ENCODE results near the gene LGI4. TPM values are rescaled to one million over a fixed set of nuclear protein-coding genes. Genes with fewer than 3 reads are reported as not detected.

LGI4 gene
- total RNA-seq, 1 experiment from 2014 or later: not detected

DNA sequence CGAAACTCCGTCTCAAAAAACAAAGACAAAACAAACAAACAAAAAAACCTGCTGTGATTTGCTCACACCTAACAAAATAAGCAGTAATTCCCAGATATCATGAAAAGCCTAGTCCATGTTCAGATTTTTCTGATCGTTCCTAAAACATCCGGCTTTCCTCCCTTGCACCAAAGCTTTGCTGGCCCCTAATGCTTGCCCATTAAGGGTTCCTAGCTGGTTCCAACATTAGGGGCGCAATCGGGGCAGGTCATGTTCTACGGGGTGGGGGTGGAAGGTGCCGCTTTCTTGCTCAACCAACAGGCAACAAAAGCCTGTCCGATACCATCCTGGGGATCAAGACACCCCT, 44.7 kb downstream of the LGI4 start:
- ChIA-PET CTCF (interaction anchor here (1.0 kb wide), 1 partner anchor 23 kb away, joined by 4 read pairs; no protein-coding TSS in a partner anchor), POLR2A (ENCODE audit: low non-redundant PET) (no interaction called here)
- H3K4me3 ChIP-seq (ENCODE audit: low read depth, low read length, poor library complexity, severe bottlenecking): peak overlapping the region; percentile 15
- H3K9me3 ChIP-seq (ENCODE audit: low read depth, low read length, poor library complexity, severe bottlenecking): no peaks in the 10 kb centered on the region
- no TSS peak for BruUV-seq (replicated peaks)
- no peaks in the 10 kb centered on the region for H3K36me3 ChIP-seq (ENCODE audit: insufficient read depth, low read length, poor library complexity, severe bottlenecking)
- peaks cover 5% of the 10 kb centered on the region for H3K4me1 ChIP-seq (ENCODE audit: insufficient read depth, low read length, poor library complexity, severe bottlenecking)
- no peak overlapping the region for H3K27ac ChIP-seq (ENCODE audit: low read depth, low read length, poor library complexity, severe bottlenecking)
- DNase-seq (ENCODE audit: low spot score): no peak
- intact Hi-C loops (cut with micrococcal nuclease; ENCODE audit: unreplicated experiment): no loop called here
- H3K27me3 ChIP-seq (replicated peaks; ENCODE audit: insufficient read depth, low read depth, low read length, poor library complexity): no peaks in the 10 kb centered on the region
- TF ChIP-seq EZH2 (IDR thresholded peaks at IDR 0.05; ENCODE audit: borderline replicate concordance, low read depth, low read length, poor library complexity, severe bottlenecking): no peak
- TF ChIP-seq, protein P1, sequence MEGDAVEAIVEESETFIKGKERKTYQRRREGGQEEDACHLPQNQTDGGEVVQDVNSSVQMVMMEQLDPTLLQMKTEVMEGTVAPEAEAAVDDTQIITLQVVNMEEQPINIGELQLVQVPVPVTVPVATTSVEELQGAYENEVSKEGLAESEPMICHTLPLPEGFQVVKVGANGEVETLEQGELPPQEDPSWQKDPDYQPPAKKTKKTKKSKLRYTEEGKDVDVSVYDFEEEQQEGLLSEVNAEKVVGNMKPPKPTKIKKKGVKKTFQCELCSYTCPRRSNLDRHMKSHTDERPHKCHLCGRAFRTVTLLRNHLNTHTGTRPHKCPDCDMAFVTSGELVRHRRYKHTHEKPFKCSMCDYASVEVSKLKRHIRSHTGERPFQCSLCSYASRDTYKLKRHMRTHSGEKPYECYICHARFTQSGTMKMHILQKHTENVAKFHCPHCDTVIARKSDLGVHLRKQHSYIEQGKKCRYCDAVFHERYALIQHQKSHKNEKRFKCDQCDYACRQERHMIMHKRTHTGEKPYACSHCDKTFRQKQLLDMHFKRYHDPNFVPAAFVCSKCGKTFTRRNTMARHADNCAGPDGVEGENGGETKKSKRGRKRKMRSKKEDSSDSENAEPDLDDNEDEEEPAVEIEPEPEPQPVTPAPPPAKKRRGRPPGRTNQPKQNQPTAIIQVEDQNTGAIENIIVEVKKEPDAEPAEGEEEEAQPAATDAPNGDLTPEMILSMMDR (conservative IDR thresholded peaks at IDR 0.05; ENCODE audit: low read depth, low read length): no peak

DNA sequence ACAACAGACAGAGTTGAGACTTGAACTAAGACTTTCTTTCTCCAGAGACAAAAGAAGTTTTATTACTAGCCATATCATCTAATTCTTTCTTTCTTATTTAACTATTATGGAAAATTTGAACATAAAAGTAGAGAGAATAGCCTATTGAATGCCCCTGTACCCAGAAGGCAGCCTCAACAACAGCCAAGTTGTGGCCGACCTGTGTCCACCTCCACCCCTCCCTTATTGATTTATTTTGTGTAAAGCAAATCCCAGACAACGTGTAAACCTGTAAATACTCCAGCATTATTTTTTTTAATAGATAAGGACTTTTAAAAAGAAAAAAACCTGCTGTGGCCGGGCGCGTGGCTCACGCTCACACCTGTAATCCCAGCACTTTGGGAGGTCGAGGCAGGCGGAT, 45.3 kb downstream of the LGI4 start:
- no peaks in the 10 kb centered on the region for H3K27me3 ChIP-seq (replicated peaks; ENCODE audit: insufficient read depth, low read depth, low read length, poor library complexity)
- ChIA-PET CTCF (interaction anchor here (1.0 kb wide), 1 partner anchor 23 kb away, joined by 4 read pairs; no protein-coding TSS in a partner anchor), POLR2A (ENCODE audit: low non-redundant PET) (no interaction called here)
- no peak overlapping the region for H3K4me3 ChIP-seq (ENCODE audit: low read depth, low read length, poor library complexity, severe bottlenecking)
- peaks cover 5% of the 10 kb centered on the region for H3K4me1 ChIP-seq (ENCODE audit: insufficient read depth, low read length, poor library complexity, severe bottlenecking)
- no TSS peak for BruUV-seq (replicated peaks)
- H3K9me3 ChIP-seq (ENCODE audit: low read depth, low read length, poor library complexity, severe bottlenecking): no peaks in the 10 kb centered on the region
- H3K36me3 ChIP-seq (ENCODE audit: insufficient read depth, low read length, poor library complexity, severe bottlenecking): no peaks in the 10 kb centered on the region
- DNase-seq (ENCODE audit: low spot score): no peak
- no peak for TF ChIP-seq EZH2 (IDR thresholded peaks at IDR 0.05; ENCODE audit: borderline replicate concordance, low read depth, low read length, poor library complexity, severe bottlenecking)
- TF ChIP-seq, protein P1 (conservative IDR thresholded peaks at IDR 0.05; ENCODE audit: low read depth, low read length): no peak
- intact Hi-C loops (cut with micrococcal nuclease; ENCODE audit: unreplicated experiment): no loop called here
- H3K27ac ChIP-seq (ENCODE audit: low read depth, low read length, poor library complexity, severe bottlenecking): no peak overlapping the region

DNA sequence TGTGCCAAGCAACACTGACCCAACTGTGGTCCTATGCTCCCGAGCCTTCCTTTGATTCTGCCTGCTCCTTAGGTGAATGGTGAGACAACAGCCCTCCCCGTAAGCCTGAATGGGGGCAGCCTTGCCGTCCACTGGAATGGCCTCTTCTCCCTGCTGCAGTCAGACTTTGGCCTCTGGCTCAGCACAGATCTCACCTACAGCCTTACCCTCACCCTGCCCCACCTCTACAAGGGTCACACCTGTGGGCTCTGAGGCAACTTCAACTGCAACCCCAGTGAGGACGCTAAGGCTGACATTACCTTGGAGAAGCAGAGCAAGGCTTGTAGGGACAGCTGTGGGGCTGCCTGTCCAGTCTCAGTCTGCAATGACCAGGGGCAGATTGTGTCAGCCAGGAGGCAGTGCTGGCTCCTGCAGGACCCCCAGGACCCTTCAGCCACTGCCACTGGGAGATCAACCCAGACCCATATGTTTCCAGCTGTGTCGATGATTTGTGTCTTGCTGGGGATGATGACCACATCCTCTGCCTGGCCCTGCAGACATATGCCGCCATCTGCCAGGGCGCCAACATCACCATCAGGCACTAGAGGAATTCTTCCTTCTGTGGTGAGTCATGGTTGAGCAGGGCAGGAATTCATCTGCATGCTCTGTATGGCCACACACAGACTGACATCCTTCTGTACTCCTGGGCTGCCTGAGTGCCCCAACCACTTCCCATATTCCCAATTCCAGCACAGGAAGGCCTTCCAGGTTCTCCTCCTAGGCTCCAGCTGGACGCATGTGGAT, 46.5 kb downstream of the LGI4 start:
- ChIA-PET POLR2A (ENCODE audit: low non-redundant PET) (no interaction called here), CTCF (no interaction called here)
- Histone ChIP-seq H3K4me1 (ENCODE audit: insufficient read depth, low read length, poor library complexity, severe bottlenecking) (peaks cover 5% of the 10 kb centered on the region), H3K27ac (ENCODE audit: low read depth, low read length, poor library complexity, severe bottlenecking) (no peak overlapping the region), H3K27me3 (replicated peaks; ENCODE audit: insufficient read depth, low read depth, low read length, poor library complexity) (no peaks in the 10 kb centered on the region), H3K4me3 (ENCODE audit: low read depth, low read length, poor library complexity, severe bottlenecking) (no peak overlapping the region), H3K36me3 (ENCODE audit: insufficient read depth, low read length, poor library complexity, severe bottlenecking) (no peaks in the 10 kb centered on the region), H3K9me3 (ENCODE audit: low read depth, low read length, poor library complexity, severe bottlenecking) (no peaks in the 10 kb centered on the region)
- no peak for DNase-seq (ENCODE audit: low spot score)
- intact Hi-C loops (cut with micrococcal nuclease; ENCODE audit: unreplicated experiment): no loop called here
- no TSS peak for BruUV-seq (replicated peaks)
- TF ChIP-seq, protein P1 (conservative IDR thresholded peaks at IDR 0.05; ENCODE audit: low read depth, low read length): no peak
- no peak for TF ChIP-seq EZH2 (IDR thresholded peaks at IDR 0.05; ENCODE audit: borderline replicate concordance, low read depth, low read length, poor library complexity, severe bottlenecking)

Data from A673 (cell line).